Fibroblast of lung (primary cell): ENCODE results near the gene FAM3B.

Experiments
- CTCF ChIP-seq, 2 donors: IDR thresholded peaks in 1 of 2; conservative IDR thresholded peaks in 1 of 2; 1 replicate in 1 of 2; 2 replicates in 1 of 2; pipeline ENCODE4 v1.5.1; 2011 to 2012; ENCODE audit warnings: low read length in 2 of 2, control low read depth in 1 of 2, inconsistent platforms in 1 of 2, low read depth in 1 of 2, mild to moderate bottlenecking in 1 of 2
- EZH2 ChIP-seq: IDR thresholded peaks from 2 replicates; pipeline ENCODE4 v1.5.1; 2012; ENCODE audit warnings: low read length, control low read depth, mild to moderate bottlenecking; ENCODE audit errors: missing control alignments

- TF ChIP-seq CTCF (conservative IDR thresholded peaks at IDR 0.05 in 1 of 2, IDR thresholded peaks at IDR 0.05 in 1 of 2; ENCODE audit: low read depth in 1 of 2, low read length in 2 of 2): no peak
- TF ChIP-seq EZH2: no peak
Measured at GRCh38 chr21:41366522-41367151, 50.0 kb downstream of the FAM3B start.
